ENCODE results near the gene JMJD1C.
A peak's percentile ranks its signal among the peaks of the same experiment; 100 is the strongest.

Gene JMJD1C

GRCh38 chr10:63366933-63367332 is 98.8 kb downstream of the JMJD1C start:
- no peak overlapping the region for H2BK12ac ChIP-seq (ENCODE audit: low read length)
- H3K23ac ChIP-seq (ENCODE audit: low read depth, low read length, poor library complexity) = no peak overlapping the region
- no peak overlapping the region for H3K4me3 ChIP-seq (ENCODE audit: low read length in 2 of 2)
- no peaks in the 10 kb centered on the region for H3K36me3 ChIP-seq (replicated peaks in 1 of 2; ENCODE audit: control insufficient read depth in 2 of 2, insufficient read depth in 2 of 2, low read length in 2 of 2)
- no peak overlapping the region for H3K14ac ChIP-seq (ENCODE audit: low read length)
- H2AFZ ChIP-seq (ENCODE audit: low read length) = no peak overlapping the region
- no peak overlapping the region for H2BK15ac ChIP-seq (ENCODE audit: low read length)
- no peak overlapping the region for H2BK120ac ChIP-seq (ENCODE audit: low read depth, low read length)
- DNase-seq (ENCODE audit: low spot score) = no peak
- no peak overlapping the region for H3K9ac ChIP-seq (ENCODE audit: low read depth, low read length, poor library complexity)
- H3K4me2 ChIP-seq (ENCODE audit: insufficient read depth, low read length, poor library complexity, severe bottlenecking) = no peak overlapping the region
- no peaks in the 10 kb centered on the region for H3K9me3 ChIP-seq (replicated peaks in 1 of 2; ENCODE audit: control insufficient read depth in 2 of 2, insufficient read depth in 1 of 2, low read depth in 1 of 2, low read length in 2 of 2)
- no peak overlapping the region for H4K8ac ChIP-seq (ENCODE audit: low read depth, low read length)
- no peak overlapping the region for H4K91ac ChIP-seq (ENCODE audit: low read depth, low read length, poor library complexity)
- H3K27me3 ChIP-seq (ENCODE audit: control insufficient read depth in 3 of 3, insufficient read depth in 3 of 3, low read depth in 1 of 3, low read length in 3 of 3) = no peaks in the 10 kb centered on the region
- H2BK5ac ChIP-seq (ENCODE audit: low read length) = no peak overlapping the region
- H3K4ac ChIP-seq (ENCODE audit: low read length) = no peak overlapping the region
- no peak overlapping the region for H3K18ac ChIP-seq (ENCODE audit: low read length)
- no peak overlapping the region for H3K27ac ChIP-seq (replicated peaks; ENCODE audit: low read length)
- WGBS, 2 donors (ENCODE audit: extremely low coverage in 2 of 2, insufficient read length in 2 of 2, insufficient replicate concordance in 1 of 2) = no CpG with 5 or more reads among the region's 1 CpG
- H3K4me1 ChIP-seq (ENCODE audit: control insufficient read depth in 2 of 2, insufficient read depth in 1 of 2, low read depth in 1 of 2, low read length in 2 of 2) = peaks cover 0 to 7% of the 10 kb centered on the region in 2 donors
- peaks cover 1% of the 10 kb centered on the region for H3K79me1 ChIP-seq (ENCODE audit: low read depth, low read length)
- H2AK5ac ChIP-seq (ENCODE audit: low read depth, low read length) = no peak overlapping the region

GRCh38 chr10:63365976-63366765 is 99.6 kb downstream of the JMJD1C start:
- Histone ChIP-seq H3K4me3 (ENCODE audit: low read length in 2 of 2) (no peak overlapping the region), H3K9me3 (replicated peaks in 1 of 2; ENCODE audit: control insufficient read depth in 2 of 2, insufficient read depth in 1 of 2, low read depth in 1 of 2, low read length in 2 of 2) (no peaks in the 10 kb centered on the region), H2BK12ac (ENCODE audit: low read length) (no peak overlapping the region)

GRCh38 chr10:63364918-63365317 is 100.9 kb downstream of the JMJD1C start:
- Histone ChIP-seq H3K4me2 (ENCODE audit: insufficient read depth, low read length, poor library complexity, severe bottlenecking) (no peak overlapping the region), H3K79me1 (ENCODE audit: low read depth, low read length) (peaks cover 2% of the 10 kb centered on the region), H4K91ac (ENCODE audit: low read depth, low read length, poor library complexity) (no peak overlapping the region), H2BK120ac (ENCODE audit: low read depth, low read length) (no peak overlapping the region), H2BK15ac (ENCODE audit: low read length) (no peak overlapping the region), H4K8ac (ENCODE audit: low read depth, low read length) (no peak overlapping the region), H2BK12ac (ENCODE audit: low read length) (no peak overlapping the region), H3K9ac (ENCODE audit: low read depth, low read length, poor library complexity) (no peak overlapping the region), H2AFZ (ENCODE audit: low read length) (no peak overlapping the region), H3K27ac (replicated peaks; ENCODE audit: low read length) (no peak overlapping the region), H3K4me3 (ENCODE audit: low read length in 2 of 2) (no peak overlapping the region), H3K18ac (ENCODE audit: low read length) (no peak overlapping the region), H3K4ac (ENCODE audit: low read length) (no peak overlapping the region), H3K9me3 (replicated peaks in 1 of 2; ENCODE audit: control insufficient read depth in 2 of 2, insufficient read depth in 1 of 2, low read depth in 1 of 2, low read length in 2 of 2) (no peaks in the 10 kb centered on the region), H3K23ac (ENCODE audit: low read depth, low read length, poor library complexity) (no peak overlapping the region), H3K36me3 (replicated peaks in 1 of 2; ENCODE audit: control insufficient read depth in 2 of 2, insufficient read depth in 2 of 2, low read length in 2 of 2) (no peaks in the 10 kb centered on the region), H2AK5ac (ENCODE audit: low read depth, low read length) (no peak overlapping the region), H3K14ac (ENCODE audit: low read length) (no peak overlapping the region), H3K4me1 (ENCODE audit: control insufficient read depth in 2 of 2, insufficient read depth in 1 of 2, low read depth in 1 of 2, low read length in 2 of 2) (peaks cover 0 to 7% of the 10 kb centered on the region in 2 donors), H2BK5ac (ENCODE audit: low read length) (no peak overlapping the region), H3K27me3 (ENCODE audit: control insufficient read depth in 3 of 3, insufficient read depth in 3 of 3, low read depth in 1 of 3, low read length in 3 of 3) (no peaks in the 10 kb centered on the region)
- no CpG with 5 or more reads among the region's 2 CpGs for WGBS, 2 donors (ENCODE audit: extremely low coverage in 2 of 2, insufficient read length in 2 of 2, insufficient replicate concordance in 1 of 2)
- DNase-seq (ENCODE audit: low spot score) = no peak

More at GRCh38 chr10:63365976-63366765, 99.6 kb downstream of the JMJD1C start:
- Histone ChIP-seq H3K23ac (ENCODE audit: low read depth, low read length, poor library complexity) (no peak overlapping the region), H3K9ac (ENCODE audit: low read depth, low read length, poor library complexity) (no peak overlapping the region), H3K36me3 (replicated peaks in 1 of 2; ENCODE audit: control insufficient read depth in 2 of 2, insufficient read depth in 2 of 2, low read length in 2 of 2) (no peaks in the 10 kb centered on the region), H3K27me3 (ENCODE audit: control insufficient read depth in 3 of 3, insufficient read depth in 3 of 3, low read depth in 1 of 3, low read length in 3 of 3) (no peaks in the 10 kb centered on the region), H4K91ac (ENCODE audit: low read depth, low read length, poor library complexity) (no peak overlapping the region), H2BK15ac (ENCODE audit: low read length) (no peak overlapping the region), H3K18ac (ENCODE audit: low read length) (no peak overlapping the region), H3K14ac (ENCODE audit: low read length) (no peak overlapping the region), H2AFZ (ENCODE audit: low read length) (no peak overlapping the region), H3K27ac (replicated peaks; ENCODE audit: low read length) (no peak overlapping the region), H2AK5ac (ENCODE audit: low read depth, low read length) (no peak overlapping the region), H3K79me1 (ENCODE audit: low read depth, low read length) (peaks cover 2% of the 10 kb centered on the region), H3K4me1 (ENCODE audit: control insufficient read depth in 2 of 2, insufficient read depth in 1 of 2, low read depth in 1 of 2, low read length in 2 of 2) (peaks cover 0 to 7% of the 10 kb centered on the region in 2 donors), H2BK5ac (ENCODE audit: low read length) (no peak overlapping the region), H4K8ac (ENCODE audit: low read depth, low read length) (no peak overlapping the region), H3K4me2 (ENCODE audit: insufficient read depth, low read length, poor library complexity, severe bottlenecking) (no peak overlapping the region), H2BK120ac (ENCODE audit: low read depth, low read length) (no peak overlapping the region), H3K4ac (ENCODE audit: low read length) (no peak overlapping the region)
- no CpG with 5 or more reads among the region's 2 CpGs for WGBS, 2 donors (ENCODE audit: extremely low coverage in 2 of 2, insufficient read length in 2 of 2, insufficient replicate concordance in 1 of 2)
- peak; percentile 4 for DNase-seq (ENCODE audit: low spot score)

GRCh38 chr10:63363951-63364350 is 101.8 kb downstream of the JMJD1C start:
- Histone ChIP-seq H2BK15ac (ENCODE audit: low read length) (no peak overlapping the region), H3K9ac (ENCODE audit: low read depth, low read length, poor library complexity) (no peak overlapping the region), H3K36me3 (replicated peaks in 1 of 2; ENCODE audit: control insufficient read depth in 2 of 2, insufficient read depth in 2 of 2, low read length in 2 of 2) (no peaks in the 10 kb centered on the region), H3K27ac (replicated peaks; ENCODE audit: low read length) (no peak overlapping the region), H3K79me1 (ENCODE audit: low read depth, low read length) (peaks cover 2% of the 10 kb centered on the region), H2BK5ac (ENCODE audit: low read length) (no peak overlapping the region), H3K4ac (ENCODE audit: low read length) (no peak overlapping the region), H3K23ac (ENCODE audit: low read depth, low read length, poor library complexity) (no peak overlapping the region), H3K4me2 (ENCODE audit: insufficient read depth, low read length, poor library complexity, severe bottlenecking) (no peak overlapping the region), H2BK120ac (ENCODE audit: low read depth, low read length) (no peak overlapping the region), H3K18ac (ENCODE audit: low read length) (no peak overlapping the region), H2AK5ac (ENCODE audit: low read depth, low read length) (no peak overlapping the region), H3K14ac (ENCODE audit: low read length) (no peak overlapping the region), H2BK12ac (ENCODE audit: low read length) (no peak overlapping the region), H4K91ac (ENCODE audit: low read depth, low read length, poor library complexity) (no peak overlapping the region), H3K4me3 (ENCODE audit: low read length in 2 of 2) (no peak overlapping the region), H2AFZ (ENCODE audit: low read length) (no peak overlapping the region), H4K8ac (ENCODE audit: low read depth, low read length) (no peak overlapping the region), H3K4me1 (ENCODE audit: control insufficient read depth in 2 of 2, insufficient read depth in 1 of 2, low read depth in 1 of 2, low read length in 2 of 2) (peaks cover 0 to 7% of the 10 kb centered on the region in 2 donors), H3K9me3 (replicated peaks in 1 of 2; ENCODE audit: control insufficient read depth in 2 of 2, insufficient read depth in 1 of 2, low read depth in 1 of 2, low read length in 2 of 2) (no peaks in the 10 kb centered on the region), H3K27me3 (ENCODE audit: control insufficient read depth in 3 of 3, insufficient read depth in 3 of 3, low read depth in 1 of 3, low read length in 3 of 3) (no peaks in the 10 kb centered on the region)
- DNase-seq (ENCODE audit: low spot score) = no peak
- no CpG with 5 or more reads among the region's 7 CpGs for WGBS, 2 donors (ENCODE audit: extremely low coverage in 2 of 2, insufficient read length in 2 of 2, insufficient replicate concordance in 1 of 2)

Measured in neuronal stem cell (in vitro differentiated cells).